HFFc6 (cell line): ENCODE data around the gene MRPL45. TPM values are rescaled to one million over a fixed set of nuclear protein-coding genes. Genes with fewer than 3 reads are reported as not detected.

Experiments
- DNase-seq: peaks from one replicate; pipeline ENCODE4 v3.0.0-alpha.2; 2018
- H3K27ac Mint-ChIP-seq: 2 replicates; pipeline ENCODE4 v1.8.0; 2020; ENCODE audit warnings: mild to moderate bottlenecking, mixed read lengths
- H3K27me3 Mint-ChIP-seq: 2 replicates; pipeline ENCODE4 v1.8.0; 2021; ENCODE audit warnings: mild to moderate bottlenecking, moderate library complexity, mixed read lengths; ENCODE audit not compliant: insufficient read depth
- H3K36me3 Mint-ChIP-seq: 2 replicates; pipeline ENCODE4 v1.8.0; 2021; ENCODE audit warnings: low read depth, mixed read lengths
- H3K4me1 Mint-ChIP-seq: 2 replicates; pipeline ENCODE4 v1.8.0; 2020; ENCODE audit warnings: low read depth, mixed read lengths
- H3K4me3 Mint-ChIP-seq: 2 replicates; pipeline ENCODE4 v1.8.0; 2020; ENCODE audit warnings: mild to moderate bottlenecking, moderate library complexity, mixed read lengths
- H3K9me3 Mint-ChIP-seq: 2 replicates; pipeline ENCODE4 v1.8.0; 2020; ENCODE audit warnings: mild to moderate bottlenecking, mixed read lengths
- total RNA-seq, 6 experiments: library from RNA; stranded (reverse); fragmentation: NEBNext Ultra II Directional; extraction: Animal tissue kit (Norgen Biotek cat#: 25700); gene quantifications; 2 replicates in 1 of 6; 3 replicates in 5 of 6; pipeline ENCODE4 v1.2.3, GENCODE V29; 2021
- TF ChIP-seq, protein P1 (sequence below): fragments of 200-600 bp; sonication (generic); IDR thresholded peaks from 2 replicates; pipeline ENCODE4 v1.5.0; 2021; ENCODE audit warnings: antibody characterized with exemption, mild to moderate bottlenecking

Gene MRPL45
- total RNA-seq, 6 experiments from 2014 or later, result 35.7 to 43.3 (median 42.1) TPM

DNA sequence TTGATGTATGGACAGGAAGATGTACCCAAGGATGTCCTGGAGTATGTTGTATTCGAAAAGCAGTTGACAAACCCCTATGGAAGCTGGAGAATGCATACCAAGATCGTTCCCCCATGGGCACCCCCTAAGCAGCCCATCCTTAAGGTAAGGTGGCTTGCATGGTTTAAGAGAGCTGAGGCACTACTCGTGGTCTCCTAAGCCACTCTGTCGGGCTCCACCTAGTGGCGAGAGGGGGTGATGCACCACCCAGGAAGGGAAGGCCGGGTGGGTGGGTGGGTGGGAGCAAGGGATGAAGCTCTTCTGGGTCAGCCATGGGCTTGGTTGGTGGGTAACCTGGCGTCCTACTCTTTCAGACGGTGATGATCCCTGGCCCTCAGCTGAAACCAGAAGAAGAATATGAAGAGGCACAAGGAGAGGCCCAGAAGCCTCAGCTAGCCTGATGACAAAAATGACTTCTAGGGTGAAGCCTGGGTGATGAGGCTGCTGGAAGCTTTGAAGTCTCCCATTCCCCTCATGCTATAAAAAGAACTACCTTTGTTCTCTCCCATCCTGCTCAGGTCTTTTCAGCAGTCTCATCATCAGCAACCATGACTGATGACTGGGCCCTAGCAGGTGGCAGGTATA, 25.3 kb downstream of the MRPL45 start:
- Mint-ChIP-seq H3K27me3 (peaks cover 6% of the 10 kb centered on the region), H3K4me3 (no peak overlapping the region), H3K4me1 (peaks cover 16% of the 10 kb centered on the region), H3K36me3 (peaks cover 11% of the 10 kb centered on the region; the same call in 1 of the 2 replicates), H3K27ac (peak overlapping the region; percentile 5; the same call in 1 of the 2 replicates), H3K9me3 (no peaks in the 10 kb centered on the region)
- TF ChIP-seq, protein P1, sequence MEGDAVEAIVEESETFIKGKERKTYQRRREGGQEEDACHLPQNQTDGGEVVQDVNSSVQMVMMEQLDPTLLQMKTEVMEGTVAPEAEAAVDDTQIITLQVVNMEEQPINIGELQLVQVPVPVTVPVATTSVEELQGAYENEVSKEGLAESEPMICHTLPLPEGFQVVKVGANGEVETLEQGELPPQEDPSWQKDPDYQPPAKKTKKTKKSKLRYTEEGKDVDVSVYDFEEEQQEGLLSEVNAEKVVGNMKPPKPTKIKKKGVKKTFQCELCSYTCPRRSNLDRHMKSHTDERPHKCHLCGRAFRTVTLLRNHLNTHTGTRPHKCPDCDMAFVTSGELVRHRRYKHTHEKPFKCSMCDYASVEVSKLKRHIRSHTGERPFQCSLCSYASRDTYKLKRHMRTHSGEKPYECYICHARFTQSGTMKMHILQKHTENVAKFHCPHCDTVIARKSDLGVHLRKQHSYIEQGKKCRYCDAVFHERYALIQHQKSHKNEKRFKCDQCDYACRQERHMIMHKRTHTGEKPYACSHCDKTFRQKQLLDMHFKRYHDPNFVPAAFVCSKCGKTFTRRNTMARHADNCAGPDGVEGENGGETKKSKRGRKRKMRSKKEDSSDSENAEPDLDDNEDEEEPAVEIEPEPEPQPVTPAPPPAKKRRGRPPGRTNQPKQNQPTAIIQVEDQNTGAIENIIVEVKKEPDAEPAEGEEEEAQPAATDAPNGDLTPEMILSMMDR, result peak; percentile 92
- no peak for DNase-seq

DNA sequence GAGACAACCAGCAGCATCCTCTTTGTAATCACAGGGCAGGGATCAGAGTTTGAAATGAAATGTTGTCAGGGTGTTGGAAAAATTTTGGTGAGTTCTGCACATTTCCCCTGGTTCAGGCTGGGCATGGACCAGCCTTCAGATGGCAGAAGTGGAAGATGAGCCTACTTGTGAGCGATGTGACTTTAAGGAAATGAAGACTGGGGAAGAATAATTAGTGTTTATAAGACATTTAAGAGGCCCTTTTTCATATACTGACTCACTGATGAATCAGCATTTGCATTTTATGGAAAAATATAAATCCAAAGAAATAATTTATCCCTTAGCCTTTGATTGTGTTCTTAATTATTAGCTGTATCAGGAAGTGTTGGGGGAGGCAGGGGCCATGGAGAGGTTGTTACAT, 25.9 kb downstream of the MRPL45 start:
- Mint-ChIP-seq H3K36me3 (peaks cover 11% of the 10 kb centered on the region; the same call in 1 of the 2 replicates), H3K4me3 (no peak overlapping the region), H3K9me3 (no peaks in the 10 kb centered on the region), H3K27ac (peak overlapping the region; percentile 5; the same call in 1 of the 2 replicates), H3K27me3 (peaks cover 6% of the 10 kb centered on the region), H3K4me1 (peaks cover 10% of the 10 kb centered on the region)
- TF ChIP-seq, protein P1, result no peak
- DNase-seq, result no peak

DNA sequence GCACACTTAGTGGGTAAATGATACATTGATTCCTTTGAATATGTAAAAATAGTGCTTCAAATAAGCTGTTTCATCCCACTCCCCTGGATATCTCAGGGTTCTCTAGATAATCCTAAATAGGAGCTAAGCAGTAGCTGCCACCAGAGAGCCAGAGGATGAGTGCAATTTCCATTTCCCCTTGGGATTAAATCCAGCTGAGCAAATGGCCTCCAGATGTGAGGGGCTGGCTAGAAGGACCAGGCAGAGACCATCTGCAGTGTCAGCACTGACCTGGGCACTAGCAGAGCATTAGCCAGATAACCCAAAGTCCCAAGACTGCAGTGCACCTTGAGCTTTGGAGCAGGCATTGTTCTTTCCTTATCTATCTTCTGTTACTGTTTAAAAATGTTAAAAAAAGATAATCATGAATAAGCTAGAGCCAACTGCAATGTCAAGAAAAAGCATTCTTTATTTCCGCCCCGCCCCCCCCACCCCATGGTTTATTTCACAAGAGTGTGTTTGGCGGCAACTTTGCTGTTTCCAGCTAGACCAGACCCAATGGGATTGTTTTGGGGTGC, 27.3 kb downstream of the MRPL45 start:
- H3K27ac Mint-ChIP-seq, result no peak overlapping the region
- DNase-seq, result no peak
- peaks cover 9% of the 10 kb centered on the region for H3K4me1 Mint-ChIP-seq
- peaks cover 11% of the 10 kb centered on the region; the same call in 1 of the 2 replicates for H3K36me3 Mint-ChIP-seq
- TF ChIP-seq, protein P1, result no peak
- H3K9me3 Mint-ChIP-seq, result no peaks in the 10 kb centered on the region
- no peak overlapping the region for H3K4me3 Mint-ChIP-seq
- H3K27me3 Mint-ChIP-seq, result peaks cover 14% of the 10 kb centered on the region

DNA sequence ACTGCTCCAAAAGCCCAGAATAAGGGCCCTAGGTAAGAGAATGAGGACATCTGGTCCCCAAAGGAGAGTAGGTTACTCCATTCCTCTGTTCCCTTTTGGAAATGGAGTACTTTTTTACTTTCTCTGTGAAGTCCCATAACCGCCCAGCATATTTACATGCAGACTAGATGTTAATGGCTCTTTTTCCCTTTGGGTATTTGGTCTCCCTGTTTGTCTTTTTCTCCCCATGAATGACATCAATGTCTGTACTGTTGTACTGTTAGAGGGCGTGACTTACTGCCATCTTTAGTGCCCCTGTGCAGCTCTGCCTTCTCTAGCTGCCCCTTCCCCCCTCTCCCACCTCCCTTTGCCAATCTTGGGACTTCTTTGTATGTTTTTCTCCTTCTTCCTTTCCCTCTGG, 27.8 kb downstream of the MRPL45 start:
- H3K27ac Mint-ChIP-seq, result no peak overlapping the region
- H3K9me3 Mint-ChIP-seq, result no peaks in the 10 kb centered on the region
- H3K4me1 Mint-ChIP-seq, result peaks cover 9% of the 10 kb centered on the region
- no peak for DNase-seq
- H3K27me3 Mint-ChIP-seq, result peaks cover 14% of the 10 kb centered on the region
- peaks cover 11% of the 10 kb centered on the region; the same call in 1 of the 2 replicates for H3K36me3 Mint-ChIP-seq
- TF ChIP-seq, protein P1, result no peak
- no peak overlapping the region for H3K4me3 Mint-ChIP-seq

DNA sequence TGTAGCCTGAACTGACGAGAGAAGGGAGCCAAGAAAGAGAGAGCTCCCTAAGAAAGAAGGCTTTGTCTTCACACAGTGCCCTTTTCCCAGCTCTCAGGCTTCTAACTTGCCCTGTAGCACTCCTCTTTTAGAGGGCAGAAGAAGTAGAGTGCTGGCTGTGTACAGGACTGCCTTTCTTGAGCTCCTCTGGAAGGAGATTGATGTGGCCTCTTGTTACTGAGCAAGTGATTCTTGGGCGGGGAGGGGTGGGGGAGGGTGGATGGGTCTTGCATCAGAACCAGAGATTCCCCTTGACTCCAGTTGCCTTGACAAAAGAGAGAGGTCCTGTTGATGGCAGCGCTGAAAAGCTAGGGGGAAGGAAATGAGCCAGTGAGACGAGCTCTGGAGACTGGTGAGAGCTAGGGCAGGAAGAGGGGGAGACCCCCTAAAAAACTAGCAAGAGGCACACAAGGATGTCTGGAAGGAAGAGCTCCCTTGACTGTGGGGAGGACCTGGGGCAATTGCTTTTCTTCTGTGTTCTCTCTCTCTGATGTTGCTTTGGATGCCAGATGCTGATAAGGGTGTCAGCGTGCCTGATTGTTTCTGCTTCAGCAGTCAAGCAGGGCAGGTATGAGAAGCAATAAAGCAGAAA, 28.4 kb downstream of the MRPL45 start:
- Mint-ChIP-seq H3K9me3 (no peaks in the 10 kb centered on the region), H3K4me3 (no peak overlapping the region), H3K4me1 (peaks cover 9% of the 10 kb centered on the region)

More for the DNA sequence above, 28.4 kb downstream of the MRPL45 start:
- Mint-ChIP-seq H3K36me3 (peaks cover 7% of the 10 kb centered on the region; the same call in 1 of the 2 replicates), H3K27ac (no peak overlapping the region), H3K27me3 (peaks cover 18% of the 10 kb centered on the region)
- DNase-seq, result no peak
- TF ChIP-seq, protein P1, result no peak
